22Rv1 (cell line): ENCODE measurements around the gene AOPEP.

Source experiments
- ZFX ChIP-seq: fragments of 450-650 bp; IDR thresholded peaks from 2 replicates; pipeline ENCODE4 v1.6.1; 2017; ENCODE audit warnings: antibody characterized with exemption, borderline replicate concordance
- TF ChIP-seq, protein P1 (sequence below): fragments of 450-650 bp; IDR thresholded peaks from 2 replicates; pipeline ENCODE4 v1.5.1; 2017; ENCODE audit warnings: mild to moderate bottlenecking

DNA sequence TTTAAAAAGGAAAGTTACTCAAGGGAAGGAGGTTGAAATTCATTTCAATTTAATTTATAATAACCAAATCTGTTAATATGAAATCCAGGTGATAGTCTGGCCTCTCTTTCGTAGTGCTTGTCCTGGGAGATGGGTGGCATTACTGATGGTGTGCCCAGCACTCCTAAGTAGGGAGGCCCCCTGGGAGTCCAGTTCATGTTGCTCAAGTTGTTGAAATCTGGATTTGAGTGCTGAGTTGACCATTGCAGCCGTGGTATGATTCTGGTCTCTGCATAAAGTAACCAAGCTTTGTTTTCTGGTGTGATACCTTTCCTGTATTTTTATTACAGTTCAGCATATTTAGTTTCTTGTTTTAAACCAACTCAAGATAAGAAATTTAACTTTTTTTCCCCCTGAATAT is 303.2 kb downstream of the AOPEP start:
- TF ChIP-seq, protein P1, sequence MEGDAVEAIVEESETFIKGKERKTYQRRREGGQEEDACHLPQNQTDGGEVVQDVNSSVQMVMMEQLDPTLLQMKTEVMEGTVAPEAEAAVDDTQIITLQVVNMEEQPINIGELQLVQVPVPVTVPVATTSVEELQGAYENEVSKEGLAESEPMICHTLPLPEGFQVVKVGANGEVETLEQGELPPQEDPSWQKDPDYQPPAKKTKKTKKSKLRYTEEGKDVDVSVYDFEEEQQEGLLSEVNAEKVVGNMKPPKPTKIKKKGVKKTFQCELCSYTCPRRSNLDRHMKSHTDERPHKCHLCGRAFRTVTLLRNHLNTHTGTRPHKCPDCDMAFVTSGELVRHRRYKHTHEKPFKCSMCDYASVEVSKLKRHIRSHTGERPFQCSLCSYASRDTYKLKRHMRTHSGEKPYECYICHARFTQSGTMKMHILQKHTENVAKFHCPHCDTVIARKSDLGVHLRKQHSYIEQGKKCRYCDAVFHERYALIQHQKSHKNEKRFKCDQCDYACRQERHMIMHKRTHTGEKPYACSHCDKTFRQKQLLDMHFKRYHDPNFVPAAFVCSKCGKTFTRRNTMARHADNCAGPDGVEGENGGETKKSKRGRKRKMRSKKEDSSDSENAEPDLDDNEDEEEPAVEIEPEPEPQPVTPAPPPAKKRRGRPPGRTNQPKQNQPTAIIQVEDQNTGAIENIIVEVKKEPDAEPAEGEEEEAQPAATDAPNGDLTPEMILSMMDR = no peak
- no peak for TF ChIP-seq ZFX
